HG02884 (cell line): ENCODE results near the gene LSM14B.

Experiments used
- ATAC-seq: cut with Tn5 transposase; IDR thresholded peaks from one replicate; pipeline ENCODE4 v1.9.1; 2021; ENCODE audit warnings: mild to moderate bottlenecking, moderate library complexity; ENCODE audit not compliant: unreplicated experiment

Gene LSM14B

DNA sequence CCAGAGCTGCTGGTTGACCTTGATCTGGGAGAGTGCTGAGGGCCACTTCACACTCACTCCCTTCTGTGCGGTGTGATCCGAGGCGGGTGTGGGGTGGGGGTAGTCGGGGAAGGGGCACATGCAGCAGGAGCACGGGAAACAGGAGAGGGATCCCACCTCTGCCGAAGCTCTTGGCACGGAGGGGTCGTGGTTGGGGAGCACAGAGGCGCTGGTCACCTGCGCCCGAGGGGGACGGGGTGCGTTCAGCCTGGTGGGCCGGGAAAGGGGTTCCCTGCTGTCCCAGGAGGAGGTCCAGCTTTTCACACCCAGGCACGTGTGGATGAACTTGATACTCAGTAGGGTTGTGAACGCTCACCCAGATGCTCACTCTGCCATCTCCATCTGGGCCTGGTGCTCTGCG lies 38.6 kb downstream of the LSM14B start:
- ATAC-seq, result no peak

DNA sequence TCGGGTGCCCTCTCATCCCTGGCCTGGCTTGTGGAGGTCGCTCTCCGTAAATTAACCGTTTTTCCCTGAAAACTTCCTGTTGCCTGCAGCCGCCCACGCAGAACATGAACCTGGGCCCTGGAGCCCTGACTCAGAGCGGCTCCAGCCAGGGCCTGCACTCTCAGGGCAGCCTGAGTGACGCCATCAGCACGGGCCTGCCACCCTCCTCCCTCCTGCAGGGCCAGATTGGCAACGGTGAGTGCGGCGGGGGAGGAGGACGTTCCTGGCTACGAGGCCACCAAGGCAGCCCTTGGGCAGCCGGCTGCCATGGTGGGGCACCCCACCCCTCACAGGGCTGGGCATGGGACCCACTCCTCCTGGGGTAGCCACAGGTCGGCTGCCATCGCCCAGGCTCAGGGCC lies 39.1 kb downstream of the LSM14B start:
- ATAC-seq, result no peak

DNA sequence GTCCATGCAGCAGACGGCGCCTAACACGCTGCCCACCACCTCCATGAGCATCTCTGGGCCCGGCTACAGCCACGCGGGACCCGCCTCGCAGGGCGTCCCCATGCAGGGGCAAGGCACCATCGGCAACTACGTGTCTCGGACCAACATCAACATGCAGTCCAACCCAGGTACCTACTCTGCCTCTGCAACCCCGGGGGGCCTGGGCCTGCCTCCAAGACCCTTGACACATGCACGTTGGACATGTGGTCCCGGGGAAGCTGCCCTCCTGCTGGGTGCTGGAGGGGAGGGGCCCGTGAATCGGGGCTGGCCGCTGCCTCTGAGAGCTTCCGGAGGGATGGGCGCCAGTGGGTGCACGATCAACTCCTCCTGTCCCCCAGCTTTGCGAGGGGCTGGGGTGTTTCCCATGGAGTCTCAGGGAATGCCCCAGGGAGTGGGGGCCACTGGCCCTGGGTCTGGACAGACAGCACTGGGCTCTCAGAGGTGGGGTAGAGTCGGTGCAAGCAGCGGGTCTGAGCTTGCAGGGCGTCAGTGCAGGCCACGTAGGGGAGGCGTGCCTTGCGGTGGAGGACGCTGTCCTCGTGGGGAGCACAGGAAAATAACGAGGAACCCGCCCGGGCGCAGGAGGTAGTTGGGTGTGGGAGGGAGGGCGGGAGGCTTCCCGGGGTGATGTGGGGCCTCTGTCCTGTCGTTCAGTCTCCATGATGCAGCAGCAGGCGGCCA lies 40.6 kb downstream of the LSM14B start:
- no peak for ATAC-seq

DNA sequence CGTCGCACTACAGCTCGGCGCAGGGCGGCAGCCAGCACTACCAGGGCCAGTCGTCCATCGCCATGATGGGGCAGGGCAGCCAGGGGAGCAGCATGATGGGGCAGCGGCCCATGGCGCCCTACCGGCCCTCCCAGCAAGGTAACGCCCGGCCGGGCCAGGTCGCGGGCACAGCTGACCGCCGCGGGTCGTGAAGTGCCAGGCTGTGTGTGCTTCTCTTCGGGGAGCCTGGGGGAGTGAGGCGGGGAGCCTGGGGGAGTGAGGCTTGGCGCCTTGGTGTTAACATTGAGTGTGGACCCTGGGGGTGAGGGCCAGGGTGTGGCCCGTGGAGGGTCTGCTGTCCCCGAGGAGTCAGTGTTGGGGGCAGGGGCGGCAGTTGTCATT lies 41.2 kb downstream of the LSM14B start:
- no peak for ATAC-seq

DNA sequence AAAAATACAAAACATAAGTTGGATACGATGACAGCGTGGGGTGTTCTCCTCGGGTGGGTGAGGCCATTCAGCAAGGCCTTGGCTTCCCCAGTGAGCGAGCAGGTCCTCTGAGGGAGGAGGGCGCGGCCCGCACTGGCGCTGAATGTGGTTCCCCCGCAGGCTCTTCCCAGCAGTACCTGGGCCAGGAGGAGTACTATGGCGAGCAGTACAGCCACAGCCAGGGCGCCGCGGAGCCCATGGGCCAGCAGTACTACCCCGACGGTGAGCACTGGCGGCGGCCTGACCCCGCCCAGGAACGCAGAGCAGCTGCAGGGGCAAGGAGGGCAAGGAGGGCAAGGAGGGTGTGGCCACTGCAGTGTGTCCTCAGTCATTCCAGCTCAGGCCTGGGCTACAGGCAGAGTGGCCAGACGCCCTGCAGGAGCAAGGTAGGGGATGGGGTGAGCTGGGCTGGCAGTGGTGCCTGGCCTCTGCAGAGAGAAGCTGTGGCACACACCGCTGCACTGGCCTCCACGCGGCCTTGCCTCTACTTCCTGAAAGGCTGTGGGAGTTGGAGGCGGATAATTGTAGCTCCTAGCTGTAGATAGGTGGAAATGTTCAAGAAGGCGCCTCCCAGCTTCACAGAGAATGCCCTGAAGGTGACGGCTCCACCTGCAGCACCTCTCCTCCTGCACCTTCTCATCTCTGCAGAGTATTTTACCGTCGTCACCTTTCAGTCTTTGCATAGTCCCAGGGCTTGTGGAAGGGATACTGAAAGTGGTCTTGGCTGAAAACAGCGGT lies 41.9 kb downstream of the LSM14B start:
- ATAC-seq, result no peak

DNA sequence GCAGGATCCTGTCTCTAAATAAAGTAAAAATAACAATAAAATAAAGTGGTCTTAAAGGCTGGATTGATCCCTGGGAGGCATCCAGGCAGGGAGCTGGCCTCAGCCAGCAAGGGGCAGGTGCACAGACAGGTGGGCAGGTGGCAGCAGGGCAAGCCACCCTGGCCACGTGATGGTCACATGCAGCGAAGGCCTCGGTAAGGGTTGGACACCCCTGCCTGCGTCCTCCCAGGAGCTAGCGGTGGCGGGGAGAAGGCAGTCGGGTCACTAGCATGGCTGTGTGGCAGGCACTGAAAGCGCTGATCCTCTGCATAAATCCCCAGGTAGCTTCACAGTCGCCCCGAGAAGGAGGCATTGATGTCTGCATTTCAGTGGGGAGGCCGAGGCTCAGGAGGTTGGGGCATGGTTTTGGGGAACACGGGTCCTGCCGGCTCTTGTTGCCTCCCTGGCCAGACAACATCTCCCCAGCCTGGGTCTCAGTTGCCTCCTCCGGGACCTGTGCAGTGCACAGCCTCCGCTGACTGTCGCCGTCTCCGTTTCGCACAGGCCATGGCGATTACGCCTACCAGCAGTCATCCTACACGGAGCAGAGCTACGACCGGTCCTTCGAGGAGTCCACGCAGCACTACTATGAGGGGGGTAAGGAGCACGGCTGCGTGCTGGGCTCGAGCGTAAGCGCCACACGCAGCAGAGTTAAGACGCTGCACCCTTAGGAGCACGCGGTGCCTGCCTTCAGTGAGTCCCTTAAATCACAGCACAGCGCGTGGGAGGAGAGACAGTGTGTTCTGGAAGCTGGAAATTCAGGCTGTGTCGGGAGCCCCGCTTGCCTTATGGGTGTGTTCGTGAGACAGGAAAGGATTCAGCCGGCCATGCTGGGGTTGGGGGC lies 42.8 kb downstream of the LSM14B start:
- no peak for ATAC-seq

DNA sequence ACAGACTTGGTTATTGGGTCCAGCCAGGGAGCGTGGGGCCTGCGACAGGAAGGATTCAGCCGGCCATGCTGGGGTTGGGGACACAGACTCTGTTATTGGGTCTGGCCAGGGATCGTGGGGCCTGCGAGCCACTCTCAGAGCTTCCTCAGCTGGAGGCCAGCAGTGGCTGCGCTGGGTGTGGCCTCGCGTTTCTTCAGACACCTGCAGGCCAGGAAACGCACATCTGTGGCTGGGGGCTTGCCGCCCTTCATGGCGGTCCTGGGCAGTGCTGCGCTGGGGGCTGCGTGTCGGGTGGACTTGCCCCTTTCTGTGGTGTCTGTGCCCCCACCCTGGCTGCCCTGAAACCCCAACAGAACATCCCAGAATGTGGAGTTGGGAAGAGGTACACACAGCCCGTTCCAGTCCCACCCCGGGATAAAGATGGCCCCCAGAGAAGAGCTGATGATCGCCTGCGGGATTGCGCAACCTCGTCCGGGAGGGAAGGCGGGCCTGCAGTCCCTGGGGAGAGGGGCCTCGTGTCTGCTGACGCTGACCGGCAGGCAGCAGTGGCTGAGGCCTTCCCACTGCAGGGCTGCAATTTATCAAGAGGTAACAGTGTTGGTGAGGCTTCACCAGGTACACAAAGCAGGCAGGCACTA lies 43.6 kb downstream of the LSM14B start:
- ATAC-seq, result no peak

DNA sequence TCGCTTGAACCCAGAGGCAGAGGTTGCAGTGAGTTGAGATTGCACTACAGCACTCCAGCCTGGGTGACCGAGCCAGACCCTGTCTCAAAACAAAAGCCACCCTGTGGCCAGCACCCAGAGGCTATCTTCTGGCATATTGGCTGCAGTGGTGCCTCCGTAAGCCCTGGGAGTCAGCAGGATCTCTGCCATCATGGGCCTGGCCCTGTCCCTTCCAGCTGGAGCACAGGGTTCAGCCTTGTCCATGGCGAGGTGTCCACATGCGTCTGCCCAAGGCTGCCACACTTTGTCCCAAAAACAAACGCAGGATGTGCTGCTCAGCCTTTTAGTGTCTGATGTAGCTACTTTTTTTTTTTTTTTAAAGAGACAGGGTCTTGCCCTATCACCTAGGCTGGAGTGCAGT lies 45.2 kb downstream of the LSM14B start:
- ATAC-seq, result no peak

DNA sequence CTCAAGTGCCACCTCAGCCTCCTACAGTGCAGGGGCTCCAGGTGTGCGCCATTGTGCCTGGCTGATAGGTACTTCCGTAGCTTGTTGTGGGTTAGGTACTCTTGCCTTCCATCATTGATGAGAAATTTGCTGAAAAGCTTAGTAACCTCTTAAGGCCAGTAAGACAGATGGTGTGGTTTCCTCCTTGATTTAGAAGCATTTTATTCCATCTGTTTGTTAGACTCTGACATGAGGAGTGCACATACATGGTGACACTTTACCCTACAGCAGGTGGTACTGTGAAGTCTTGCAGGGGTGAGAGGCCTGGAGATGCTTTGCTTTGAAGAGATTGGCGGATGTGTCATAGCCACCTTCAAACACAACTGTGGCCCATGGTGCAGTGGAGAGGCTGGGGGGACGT lies 45.8 kb downstream of the LSM14B start:
- no peak for ATAC-seq

DNA sequence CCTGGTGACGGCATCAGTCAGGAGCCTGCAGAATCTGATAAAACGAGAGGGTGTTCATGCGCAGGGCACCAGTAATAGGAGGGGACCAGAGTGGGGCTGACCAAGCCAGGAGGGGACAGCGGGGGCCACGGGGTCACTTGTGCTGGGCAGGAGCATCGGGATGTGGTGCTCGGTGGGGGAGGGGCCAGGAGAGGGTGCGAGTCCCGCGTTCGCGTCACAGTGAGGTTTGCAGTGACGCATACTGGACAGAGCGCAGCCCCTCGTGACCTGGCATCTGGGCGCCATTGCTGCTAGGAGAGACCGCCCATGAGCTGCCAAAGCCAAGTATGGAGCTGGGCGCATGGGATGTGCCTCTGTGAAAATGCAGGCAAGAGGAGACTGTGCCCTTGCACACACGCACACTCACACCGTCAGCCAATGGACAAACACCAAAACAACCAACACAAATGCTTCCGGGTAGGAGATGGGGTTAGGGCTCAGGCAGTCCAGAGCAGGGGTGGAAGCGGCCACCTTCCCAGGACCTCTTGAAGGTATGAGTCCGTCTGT lies 46.7 kb downstream of the LSM14B start:
- ATAC-seq, result no peak

DNA sequence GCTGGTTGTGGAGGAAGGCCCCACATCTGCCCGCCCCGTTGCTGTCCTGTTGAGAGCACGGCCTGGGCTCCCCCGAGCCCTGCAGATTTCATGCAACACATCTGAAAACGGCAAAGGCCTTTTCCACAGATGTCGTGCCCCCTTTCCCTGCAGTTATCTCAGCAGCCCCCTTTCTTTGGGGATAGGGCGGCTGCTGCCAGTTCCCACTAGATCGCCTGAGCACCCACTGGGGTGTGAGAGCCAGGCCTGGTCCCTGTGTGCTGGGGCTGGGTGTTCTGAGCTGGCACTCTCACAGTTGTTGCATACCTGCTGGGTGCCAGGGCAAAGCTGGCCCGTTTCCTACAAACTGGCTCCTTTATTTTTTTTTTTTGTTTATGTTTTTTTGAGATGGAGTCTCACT lies 48.3 kb downstream of the LSM14B start:
- ATAC-seq, result no peak

DNA sequence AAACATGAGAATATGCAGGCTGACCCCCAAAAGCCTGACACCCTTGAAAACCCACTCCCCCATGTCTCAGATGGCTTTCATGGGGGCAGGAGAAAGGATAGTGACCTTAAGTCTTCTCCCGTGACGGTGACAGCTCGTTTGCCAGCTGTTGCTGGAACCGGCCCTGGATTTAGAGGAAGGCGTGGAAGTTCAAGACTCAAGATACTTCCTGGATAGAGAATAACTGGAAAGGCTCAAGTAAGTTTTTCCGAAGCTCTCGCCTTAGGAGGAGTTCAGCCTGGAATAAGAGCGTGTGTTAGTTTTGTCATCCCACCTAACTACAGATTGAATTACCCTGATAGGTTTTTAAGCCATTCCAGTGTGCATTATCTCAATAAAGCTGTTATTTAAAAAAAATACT lies 49.0 kb downstream of the LSM14B start:
- no peak for ATAC-seq

DNA sequence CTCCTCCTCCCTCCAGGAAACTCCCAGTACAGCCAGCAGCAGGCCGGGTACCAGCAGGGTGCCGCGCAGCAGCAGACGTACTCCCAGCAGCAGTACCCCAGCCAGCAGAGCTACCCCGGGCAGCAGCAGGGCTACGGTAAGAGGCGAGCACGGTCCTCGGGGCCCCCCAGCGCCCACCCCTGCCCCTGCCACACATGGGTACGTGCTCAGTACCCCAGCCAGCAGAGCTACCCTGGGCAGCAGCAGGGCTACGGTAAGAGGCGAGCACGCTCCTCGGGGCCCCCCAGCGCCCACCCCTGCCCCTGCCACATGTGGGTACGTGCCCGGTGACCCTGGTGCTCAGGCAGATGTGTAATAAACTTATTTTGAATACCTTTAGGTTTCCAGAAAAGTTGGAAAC lies 50.4 kb downstream of the LSM14B start:
- ATAC-seq, result no peak

DNA sequence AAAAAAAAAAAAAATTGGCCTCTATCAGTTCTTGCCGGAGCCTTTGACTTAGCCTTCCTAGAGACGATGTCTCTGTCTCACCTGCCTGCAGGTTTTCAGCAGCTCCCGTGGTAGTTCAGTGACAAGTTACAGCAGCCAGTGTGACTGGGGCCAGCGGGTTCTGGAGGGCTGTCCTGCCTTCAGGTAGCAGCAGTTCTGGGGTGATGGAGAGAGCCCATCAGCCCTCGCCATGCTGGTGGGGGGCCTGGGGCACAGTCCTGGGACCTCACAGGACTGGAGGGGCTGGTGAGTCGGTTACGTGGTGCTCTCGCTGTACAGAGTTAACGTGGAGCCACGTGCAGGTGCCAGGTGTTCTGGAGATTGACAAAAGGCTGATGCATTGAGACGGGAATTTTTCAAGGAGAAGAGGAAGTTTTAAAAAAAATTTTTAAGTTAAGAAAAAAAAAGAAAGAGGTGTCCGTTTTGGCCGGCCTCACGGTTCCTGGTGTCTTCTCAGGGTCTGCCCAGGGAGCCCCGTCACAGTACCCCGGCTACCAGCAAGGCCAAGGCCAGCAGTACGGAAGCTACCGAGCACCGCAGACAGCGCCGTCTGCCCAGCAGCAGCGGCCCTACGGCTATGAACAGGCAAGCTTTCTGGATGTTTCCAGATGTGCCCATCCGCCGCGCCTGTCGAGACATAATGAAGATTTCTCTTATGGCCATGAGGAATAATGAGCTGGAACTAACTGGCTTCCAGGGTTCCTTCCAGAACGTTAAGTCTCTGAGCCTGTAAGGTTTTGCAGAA lies 51.9 kb downstream of the LSM14B start:
- no peak for ATAC-seq

DNA sequence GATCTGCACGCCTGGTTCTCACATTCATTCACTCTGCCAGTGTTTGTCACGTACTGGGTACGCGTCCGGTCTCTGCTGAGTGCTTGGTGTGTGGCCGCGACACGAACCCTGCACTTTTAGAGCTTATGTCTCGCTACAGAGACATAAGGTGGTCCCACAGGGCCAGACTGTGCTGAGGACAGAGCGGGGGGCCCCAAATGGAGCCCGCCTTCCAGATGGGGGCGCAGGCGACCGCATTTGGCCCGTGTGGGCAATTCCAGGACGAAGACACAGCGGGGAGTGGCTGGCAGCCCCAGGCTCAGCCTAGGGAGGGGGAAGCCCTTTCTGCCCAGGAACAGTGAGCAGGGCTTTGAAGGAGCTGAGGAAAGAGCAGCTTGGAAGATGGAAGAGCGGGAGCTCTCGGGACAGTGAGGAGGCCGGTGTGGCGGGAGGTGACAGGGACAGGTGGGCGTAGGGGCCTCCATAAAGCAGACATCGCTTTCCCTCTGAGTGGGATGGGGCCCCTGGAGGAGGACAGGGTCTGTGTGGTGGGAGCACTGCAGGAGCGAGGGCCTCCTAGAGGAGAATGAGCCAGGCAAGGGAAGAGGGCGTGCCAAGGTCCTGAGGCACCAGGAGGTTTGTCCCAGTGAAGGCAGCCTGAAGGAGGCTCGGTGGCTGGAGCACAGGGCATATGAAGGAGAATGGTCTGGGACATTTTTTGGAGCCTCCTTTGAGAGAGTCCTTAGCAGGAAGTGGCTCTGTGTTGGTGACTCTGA lies 52.8 kb downstream of the LSM14B start:
- ATAC-seq, result no peak

DNA sequence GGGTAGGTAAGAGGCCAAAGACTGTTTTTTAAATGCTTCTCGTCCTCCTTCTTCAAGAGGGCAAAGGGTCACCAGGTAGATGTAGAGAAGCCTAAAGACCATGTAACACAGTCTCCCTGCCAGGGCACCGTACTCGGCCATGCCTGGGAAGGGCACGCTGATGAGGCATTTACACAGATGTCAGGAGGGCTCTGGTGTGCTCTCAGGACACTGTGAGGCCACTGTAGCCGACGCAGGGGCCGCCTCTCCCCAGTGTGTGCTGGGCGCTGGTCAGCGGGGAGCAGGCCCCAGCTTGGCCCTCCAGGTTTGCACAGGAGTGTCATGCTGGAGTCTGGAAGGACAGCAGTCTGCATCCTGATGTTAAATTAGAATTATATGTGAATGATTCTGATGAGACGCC lies 53.4 kb downstream of the LSM14B start:
- no peak for ATAC-seq

DNA sequence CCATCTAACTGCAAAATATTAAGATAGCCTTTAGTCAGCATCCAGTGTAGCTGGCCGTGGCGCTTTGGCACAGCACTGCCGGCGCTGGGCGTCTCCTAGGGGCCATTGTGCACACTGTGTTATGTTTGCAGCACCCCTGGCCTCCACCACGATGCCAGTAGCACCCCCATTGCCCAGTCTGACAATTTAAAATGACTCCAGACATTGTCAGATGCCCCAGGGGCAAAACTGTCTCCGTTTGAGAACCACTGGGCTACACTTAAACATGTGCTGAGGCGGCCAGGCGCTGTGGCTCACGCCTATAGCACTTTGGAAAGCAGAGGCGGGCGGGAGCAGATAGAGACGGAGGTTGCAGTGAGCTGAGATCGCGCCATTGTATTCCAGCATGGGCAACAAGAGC lies 54.6 kb downstream of the LSM14B start:
- ATAC-seq, result no peak

DNA sequence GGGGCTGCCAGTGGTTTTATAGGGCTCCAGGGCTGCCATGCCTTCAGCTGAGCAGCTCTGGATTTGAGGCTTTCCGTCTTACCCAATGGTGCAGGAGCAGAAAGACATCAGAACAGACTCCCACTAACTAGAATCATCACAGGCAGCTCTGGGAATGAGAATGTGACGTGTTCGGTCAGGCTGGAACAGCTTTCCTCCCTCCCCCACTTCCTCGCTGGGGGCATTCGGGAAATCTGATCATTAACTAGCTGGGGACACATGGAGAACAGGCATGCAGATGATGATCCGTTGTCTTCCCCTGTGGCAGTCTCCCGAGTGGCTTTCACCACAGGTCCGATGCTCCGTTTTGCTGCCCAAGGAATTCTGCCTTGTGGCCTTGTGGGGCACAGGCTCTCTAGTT lies 55.0 kb downstream of the LSM14B start:
- ATAC-seq, result no peak
